Measurements from ENCODE around the gene MYOCOS.
"Not testable (repeated sequence)": the region's sequence is repeated elsewhere in the genome, so short reads cannot be mapped to it uniquely, and the experiment has no call there.

MYOCOS gene

GRCh38 chr1:171588230-171588629, 33.8 kb upstream of the MYOCOS start:
- DNase-seq (ENCODE audit: extremely low spot score) = no peak
- ChIA-PET CTCF (no interaction called here), POLR2A (no interaction called here)
- TF ChIP-seq NFRKB (IDR thresholded peaks at IDR 0.05) (no peak), LEF1 (IDR thresholded peaks at IDR 0.05; ENCODE audit: borderline replicate concordance) (no peak), TARDBP (IDR thresholded peaks at IDR 0.05) (no peak), ZNF384 (IDR thresholded peaks at IDR 0.05) (no peak), L3MBTL2 (conservative IDR thresholded peaks at IDR 0.05) (no peak), HDGF (IDR thresholded peaks at IDR 0.05; ENCODE audit: borderline replicate concordance) (no peak), FOXK2 (IDR thresholded peaks at IDR 0.05) (no peak), ARNT (IDR thresholded peaks at IDR 0.05) (no peak), ELF4 (IDR thresholded peaks at IDR 0.05) (no peak), BHLHE40 (IDR thresholded peaks at IDR 0.05; ENCODE audit: borderline replicate concordance) (no peak), SUZ12 (IDR thresholded peaks at IDR 0.05) (no peak), FOXM1 (IDR thresholded peaks at IDR 0.05; ENCODE audit: borderline replicate concordance) (no peak), PKNOX1 (IDR thresholded peaks at IDR 0.05) (no peak), SP1 (IDR thresholded peaks at IDR 0.05) (no peak), CTBP1 (IDR thresholded peaks at IDR 0.05; ENCODE audit: borderline replicate concordance) (no peak), FOXA1 (IDR thresholded peaks at IDR 0.05) (no peak)

GRCh38 chr1:171590022-171590421, 32.0 kb upstream of the MYOCOS start:
- ChIA-PET POLR2A (no interaction called here), CTCF (no interaction called here)
- DNase-seq (ENCODE audit: extremely low spot score) = no peak
- TF ChIP-seq FOXM1 (IDR thresholded peaks at IDR 0.05; ENCODE audit: borderline replicate concordance) (no peak), HDGF (IDR thresholded peaks at IDR 0.05; ENCODE audit: borderline replicate concordance) (no peak), L3MBTL2 (conservative IDR thresholded peaks at IDR 0.05) (no peak), ARNT (IDR thresholded peaks at IDR 0.05) (no peak), SP1 (IDR thresholded peaks at IDR 0.05) (no peak), LEF1 (IDR thresholded peaks at IDR 0.05; ENCODE audit: borderline replicate concordance) (no peak), PKNOX1 (IDR thresholded peaks at IDR 0.05) (no peak), ELF4 (IDR thresholded peaks at IDR 0.05) (no peak), CTBP1 (IDR thresholded peaks at IDR 0.05; ENCODE audit: borderline replicate concordance) (no peak)

- no peak for TF ChIP-seq ARNT (IDR thresholded peaks at IDR 0.05)
- no peak for TF ChIP-seq PKNOX1 (IDR thresholded peaks at IDR 0.05)
- no peak for TF ChIP-seq SUZ12 (IDR thresholded peaks at IDR 0.05)
- TF ChIP-seq L3MBTL2 (conservative IDR thresholded peaks at IDR 0.05) = no peak
- DNase-seq (ENCODE audit: extremely low spot score) = no peak
- ChIA-PET CTCF (no interaction called here), POLR2A (no interaction called here)
Measured at GRCh38 chr1:171595324-171595723, 26.7 kb upstream of the MYOCOS start.

GRCh38 chr1:171596119-171596518, 25.9 kb upstream of the MYOCOS start:
- CTCF ChIA-PET = no interaction called here
- POLR2A ChIA-PET = no interaction called here
- TF ChIP-seq PKNOX1 (IDR thresholded peaks at IDR 0.05) (no peak), SUZ12 (IDR thresholded peaks at IDR 0.05) (no peak), TARDBP (IDR thresholded peaks at IDR 0.05) (no peak), BHLHE40 (IDR thresholded peaks at IDR 0.05; ENCODE audit: borderline replicate concordance) (no peak), SP1 (IDR thresholded peaks at IDR 0.05) (no peak), ARNT (IDR thresholded peaks at IDR 0.05) (no peak), FOXK2 (IDR thresholded peaks at IDR 0.05) (no peak), CTBP1 (IDR thresholded peaks at IDR 0.05; ENCODE audit: borderline replicate concordance) (no peak), ELF4 (IDR thresholded peaks at IDR 0.05) (no peak), L3MBTL2 (conservative IDR thresholded peaks at IDR 0.05) (no peak), LEF1 (IDR thresholded peaks at IDR 0.05; ENCODE audit: borderline replicate concordance) (no peak), FOXA1 (IDR thresholded peaks at IDR 0.05) (no peak), FOXM1 (IDR thresholded peaks at IDR 0.05; ENCODE audit: borderline replicate concordance) (no peak), ZNF384 (IDR thresholded peaks at IDR 0.05) (no peak), NFRKB (IDR thresholded peaks at IDR 0.05) (no peak), HDGF (IDR thresholded peaks at IDR 0.05; ENCODE audit: borderline replicate concordance) (no peak)
- no peak for DNase-seq (ENCODE audit: extremely low spot score)

GRCh38 chr1:171596705-171597104, 25.3 kb upstream of the MYOCOS start:
- ChIA-PET CTCF (no interaction called here), POLR2A (no interaction called here)
- no peak for DNase-seq (ENCODE audit: extremely low spot score)
- TF ChIP-seq ZNF384 (IDR thresholded peaks at IDR 0.05) (no peak), HDGF (IDR thresholded peaks at IDR 0.05; ENCODE audit: borderline replicate concordance) (no peak), CTBP1 (IDR thresholded peaks at IDR 0.05; ENCODE audit: borderline replicate concordance) (no peak), PKNOX1 (IDR thresholded peaks at IDR 0.05) (no peak), FOXA1 (IDR thresholded peaks at IDR 0.05) (no peak), ARNT (IDR thresholded peaks at IDR 0.05) (no peak), TARDBP (IDR thresholded peaks at IDR 0.05) (no peak), ELF4 (IDR thresholded peaks at IDR 0.05) (no peak), LEF1 (IDR thresholded peaks at IDR 0.05; ENCODE audit: borderline replicate concordance) (no peak)

- no peak for DNase-seq (ENCODE audit: extremely low spot score)
- POLR2A ChIA-PET = no interaction called here
- CTCF ChIA-PET = no interaction called here
- TF ChIP-seq FOXM1 (IDR thresholded peaks at IDR 0.05; ENCODE audit: borderline replicate concordance) (no peak), ELF4 (IDR thresholded peaks at IDR 0.05) (no peak), LEF1 (IDR thresholded peaks at IDR 0.05; ENCODE audit: borderline replicate concordance) (no peak), SUZ12 (IDR thresholded peaks at IDR 0.05) (no peak), CTBP1 (IDR thresholded peaks at IDR 0.05; ENCODE audit: borderline replicate concordance) (no peak), L3MBTL2 (conservative IDR thresholded peaks at IDR 0.05) (no peak)
Measured at GRCh38 chr1:171597203-171597602, 24.8 kb upstream of the MYOCOS start.

- POLR2A ChIA-PET; DNase-seq (ENCODE audit: extremely low spot score); CTCF ChIA-PET: not testable (repeated sequence)
Measured at GRCh38 chr1:171600310-171600709, 21.7 kb upstream of the MYOCOS start.

Data from HEK293T (cell line).